22Rv1 (cell line): ENCODE measurements around the gene NRCAM.

Source experiments
- CTCF ChIP-seq: fragments of 450-650 bp; IDR thresholded peaks from 2 replicates; pipeline ENCODE4 v1.5.1; 2017; ENCODE audit warnings: mild to moderate bottlenecking
- ZFX ChIP-seq: fragments of 450-650 bp; IDR thresholded peaks from 2 replicates; pipeline ENCODE4 v1.6.1; 2017; ENCODE audit warnings: antibody characterized with exemption, borderline replicate concordance

DNA sequence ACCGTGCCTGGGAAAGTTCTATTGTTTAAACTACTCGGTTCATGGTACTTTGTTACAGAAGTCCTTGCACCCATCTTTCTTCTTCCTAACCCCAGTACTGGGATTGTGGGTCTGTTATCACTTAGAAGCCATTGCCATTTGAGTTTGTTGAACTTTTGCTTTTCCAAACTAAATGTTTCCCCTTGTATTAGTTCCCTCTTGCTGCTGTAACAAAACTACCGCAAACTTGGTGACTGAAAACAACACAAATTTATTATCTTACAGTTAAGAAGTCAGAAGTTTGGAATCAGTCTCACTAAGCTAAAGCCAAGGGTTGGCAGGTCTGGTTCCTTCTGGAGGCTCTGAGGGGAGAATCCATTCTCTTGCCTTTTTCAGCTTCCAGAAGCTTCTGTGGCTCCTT is 319.2 kb downstream of the NRCAM start:
- TF ChIP-seq CTCF (no peak), ZFX (no peak)
